Heart left ventricle (tissue), 13 donors: ENCODE measurements around the gene ESRP2.

Source experiments
- CTCF ChIP-seq, 12 donors: fragments of 200-600 bp; sonication (generic) in 4 of 12; IDR thresholded peaks; one replicate each; pipeline versions ENCODE4 v1.5.0 to v1.8.0; 2018 to 2022; ENCODE audit warnings: antibody characterized with exemption in 12 of 12, mild to moderate bottlenecking in 5 of 12
- POLR2A ChIP-seq, 2 donors: fragments of 450-650 bp; IDR thresholded peaks; one replicate each; pipeline ENCODE4 v1.6.1; 2017; ENCODE audit warnings: antibody characterized with exemption in 2 of 2, mild to moderate bottlenecking in 2 of 2, moderate library complexity in 2 of 2
- donor health status: ischemic (EF 13 %, LVEDD 7.1; RV severe dilation, severe dysfunction).
- donor health status: DM: no; HTN: yes; CAD: no.
- donor health status: DM: no; HTN: no; CAD: no.
- donor health status: ischemic (EF 25% LVEDD 6.9; RV normal size, moderate dysfunction).
- donor health status: ischemic (EF 25% LVEDD 5.7; RV mildly dilated, moderate dysfunction).
- donor health status: ischemic (EF 35%, LVEDD 5.7; RV mildly dilated, moderate dysfunction).
- donor health status: nonischemic (EF 11% LVEDD 7.7; RV severe dilation, severe dysfunction).
- donor health status: DM: yes; HTN: yes; CAD: no.
- donor health status: PGD.
- donor health status: ischemic (EF 29% LVEDD 5.4; RV normal size, mild dysfunction).
- donor health status: nonischemic (EF 23%, LVEDD 6.1; RV moderate dilation, normal function).

- TF ChIP-seq CTCF (IDR thresholded peaks at IDR 0.05): no peak
- TF ChIP-seq POLR2A (IDR thresholded peaks at IDR 0.05): no peak
These were observed 38.5 kb upstream of the ESRP2 start for GRCh38 chr16:68274441-68274840.
